Vagina (tissue), 2 donors: Measurements from ENCODE around the gene FBXO2.

Source experiments
- CTCF ChIP-seq, 3 experiments: fragments of 450-650 bp in 2 of 3; fragments of 200-600 bp in 1 of 3; sonication (generic) in 1 of 3; IDR thresholded peaks; one replicate each; pipeline ENCODE4 v1.5.1; 2017 to 2019; ENCODE audit warnings: antibody characterized with exemption in 3 of 3, mild to moderate bottlenecking in 2 of 3, moderate library complexity in 2 of 3
- POLR2A ChIP-seq, 2 donors: fragments of 450-650 bp; IDR thresholded peaks; one replicate each; pipeline ENCODE4 v1.6.1; 2017; ENCODE audit warnings: antibody characterized with exemption in 2 of 2, mild to moderate bottlenecking in 2 of 2, moderate library complexity in 2 of 2
- POLR2AphosphoS5 ChIP-seq, 2 donors: sonication (generic); formaldehyde crosslinking; IDR thresholded peaks; one replicate each; pipeline ENCODE4 v1.9.0; 2017; ENCODE audit warnings: antibody characterized with exemption in 2 of 2, mild to moderate bottlenecking in 2 of 2, low read depth in 1 of 2; ENCODE audit not compliant: insufficient read depth in 1 of 2

- TF ChIP-seq CTCF (IDR thresholded peaks at IDR 0.05) (no peak), POLR2AphosphoS5 (IDR thresholded peaks at IDR 0.05; ENCODE audit: insufficient read depth in 1 of 2, low read depth in 1 of 2) (no peak), POLR2A (IDR thresholded peaks at IDR 0.05) (no peak)
Measured at GRCh38 chr1:11670747-11671146, 16.5 kb upstream of the FBXO2 start.
